ENCODE results near the gene SEMA4C. TPM values are rescaled to one million over a fixed set of nuclear protein-coding genes. Genes with fewer than 3 reads are reported as not detected.
A peak's percentile ranks its signal among the peaks of the same experiment; 100 is the strongest.

SEMA4C gene
- total RNA-seq, 1 donor from 2014 or later: 25.5 TPM

GRCh38 chr2:96881349-96882195, 11.7 kb upstream of the SEMA4C start:
- peak; percentile 50 for DNase-seq (ENCODE audit: low spot score)

GRCh38 chr2:96880891-96881273, 11.0 kb upstream of the SEMA4C start:
- no peak for DNase-seq (ENCODE audit: low spot score)

- no peak for DNase-seq (ENCODE audit: low spot score)
These were observed 9.7 kb upstream of the SEMA4C start for GRCh38 chr2:96879545-96880040.

GRCh38 chr2:96878796-96879544, 9.1 kb upstream of the SEMA4C start:
- no peak for DNase-seq (ENCODE audit: low spot score)

GRCh38 chr2:96878171-96878570, 8.3 kb upstream of the SEMA4C start:
- DNase-seq (ENCODE audit: low spot score): no peak

GRCh38 chr2:96877631-96878092, 7.8 kb upstream of the SEMA4C start:
- no peak for DNase-seq (ENCODE audit: low spot score)

GRCh38 chr2:96877042-96877451, 7.2 kb upstream of the SEMA4C start:
- DNase-seq (ENCODE audit: low spot score): no peak

- DNase-seq (ENCODE audit: low spot score): no peak
These were observed 6.6 kb upstream of the SEMA4C start for GRCh38 chr2:96876269-96877041.

GRCh38 chr2:96875498-96876268, 5.8 kb upstream of the SEMA4C start:
- peak; percentile 45 for DNase-seq (ENCODE audit: low spot score)

GRCh38 chr2:96874198-96874831, 4.4 kb upstream of the SEMA4C start:
- peak; percentile 18 for DNase-seq (ENCODE audit: low spot score)

- peak; percentile 48 for DNase-seq (ENCODE audit: low spot score)
These were observed 3.8 kb upstream of the SEMA4C start for GRCh38 chr2:96873651-96874096.

- DNase-seq (ENCODE audit: low spot score): peak; percentile 41
These were observed 2.9 kb upstream of the SEMA4C start for GRCh38 chr2:96872591-96873349.

GRCh38 chr2:96870626-96871255, 861 bp upstream of the SEMA4C start:
- DNase-seq (ENCODE audit: low spot score): peak; percentile 70

GRCh38 chr2:96869281-96869821, 529 bp downstream of the SEMA4C start:
- DNase-seq (ENCODE audit: low spot score): peak; percentile 88

GRCh38 chr2:96868555-96869280, 1.2 kb downstream of the SEMA4C start:
- DNase-seq (ENCODE audit: low spot score): peak; percentile 96

GRCh38 chr2:96867756-96868554, 1.9 kb downstream of the SEMA4C start:
- DNase-seq (ENCODE audit: low spot score): no peak

All from umbilical cord (tissue), 2 donors.